Measurements from ENCODE around the gene ASPDH.

The ASPDH gene

DNA sequence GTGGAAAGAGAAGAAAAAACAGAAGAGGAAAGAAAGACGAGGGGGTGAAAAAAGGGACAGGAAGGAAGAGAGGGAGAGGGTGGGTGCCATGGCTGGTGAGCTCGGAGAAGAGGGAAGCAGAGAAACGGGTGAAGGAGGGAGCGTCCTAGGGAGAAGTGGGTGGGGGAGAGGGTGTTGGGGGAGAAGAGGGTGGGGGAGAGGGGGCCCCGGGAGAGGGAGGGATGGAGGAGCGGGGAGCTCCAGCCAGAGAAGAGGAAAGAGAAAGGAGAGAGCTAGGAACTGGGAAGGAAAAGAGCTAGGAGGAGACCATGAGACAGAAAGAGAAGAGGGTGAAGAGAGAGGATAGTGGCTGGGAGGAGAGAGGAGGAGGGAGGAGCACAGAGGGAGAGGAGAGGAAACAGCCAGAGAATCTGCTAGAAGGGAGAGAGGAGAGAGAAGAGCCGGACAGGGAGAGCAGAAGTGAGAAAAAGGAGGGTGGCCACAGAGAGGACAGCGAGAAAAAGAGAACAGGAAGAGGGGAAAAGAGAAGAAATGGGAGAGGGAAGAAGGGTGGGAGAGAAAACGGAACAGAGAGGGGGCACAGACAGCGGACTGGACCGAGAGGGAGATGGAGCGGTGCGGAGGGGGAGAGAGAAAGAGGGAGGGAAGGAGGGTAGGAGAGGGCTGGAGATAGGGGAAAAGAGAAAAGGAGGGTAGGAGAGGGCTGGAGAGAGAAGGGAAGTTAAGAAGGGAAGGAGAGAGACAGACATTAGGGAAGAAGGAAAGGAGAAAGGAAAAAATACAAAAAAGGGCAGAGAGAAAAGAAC lies 25.1 kb downstream of the ASPDH start:
- H3K27ac ChIP-seq (ENCODE audit: low read length), result no peak overlapping the region
- no peak overlapping the region for H3K9ac ChIP-seq (ENCODE audit: low read length)
- H3K9me3 ChIP-seq (ENCODE audit: control insufficient read depth, low read depth, low read length), result peaks cover 13% of the 10 kb centered on the region
- no peak overlapping the region for H3K4me3 ChIP-seq (ENCODE audit: low read length)
- H3K27me3 ChIP-seq (ENCODE audit: control insufficient read depth, insufficient read depth, low read length), result peaks cover 70% of the 10 kb centered on the region
- H3K36me3 ChIP-seq (ENCODE audit: control insufficient read depth, low read depth, low read length), result no peaks in the 10 kb centered on the region
- no peaks in the 10 kb centered on the region for H3K4me1 ChIP-seq (ENCODE audit: control insufficient read depth, low read depth, low read length)

DNA sequence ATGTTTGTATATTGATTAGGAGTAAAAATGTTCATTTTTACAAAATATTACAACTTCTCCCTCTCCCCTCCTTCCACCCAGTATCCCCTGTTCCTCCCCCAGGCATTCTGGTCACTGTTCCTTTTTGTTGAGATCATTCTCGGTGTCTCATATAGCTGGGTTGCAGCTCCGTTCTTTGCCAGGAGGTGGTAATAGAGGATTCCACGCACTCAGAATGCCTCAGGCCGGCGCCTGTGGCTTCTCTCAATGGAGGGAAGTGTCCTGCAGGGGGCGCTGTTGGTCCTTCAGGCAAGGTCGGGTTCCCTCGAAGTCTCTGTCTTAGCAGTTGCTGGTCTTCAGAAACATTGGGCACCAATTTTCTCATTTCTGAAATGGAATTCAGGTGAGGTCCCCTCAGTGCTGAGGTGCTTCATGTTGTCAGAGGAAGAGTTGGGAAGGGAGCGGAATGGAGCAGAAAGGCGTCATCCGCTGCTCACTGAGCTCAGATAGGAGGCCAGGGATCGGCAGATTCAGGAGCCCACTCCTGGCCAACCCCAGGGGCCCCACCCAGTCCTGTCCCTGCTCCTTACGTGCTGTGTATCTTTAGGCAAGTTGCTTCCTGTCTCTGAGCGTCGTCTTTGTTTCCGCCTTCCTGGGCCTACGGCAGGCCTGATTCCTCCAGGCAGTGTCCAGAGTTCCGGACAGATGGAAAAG lies 26.7 kb downstream of the ASPDH start:
- no peak overlapping the region for H3K9ac ChIP-seq (ENCODE audit: low read length)
- peaks cover 13% of the 10 kb centered on the region for H3K9me3 ChIP-seq (ENCODE audit: control insufficient read depth, low read depth, low read length)
- H3K27me3 ChIP-seq (ENCODE audit: control insufficient read depth, insufficient read depth, low read length), result peaks cover 53% of the 10 kb centered on the region
- peaks cover 8% of the 10 kb centered on the region for H3K36me3 ChIP-seq (ENCODE audit: control insufficient read depth, low read depth, low read length)
- no peak overlapping the region for H3K27ac ChIP-seq (ENCODE audit: low read length)
- no peaks in the 10 kb centered on the region for H3K4me1 ChIP-seq (ENCODE audit: control insufficient read depth, low read depth, low read length)
- no peak overlapping the region for H3K4me3 ChIP-seq (ENCODE audit: low read length)

DNA sequence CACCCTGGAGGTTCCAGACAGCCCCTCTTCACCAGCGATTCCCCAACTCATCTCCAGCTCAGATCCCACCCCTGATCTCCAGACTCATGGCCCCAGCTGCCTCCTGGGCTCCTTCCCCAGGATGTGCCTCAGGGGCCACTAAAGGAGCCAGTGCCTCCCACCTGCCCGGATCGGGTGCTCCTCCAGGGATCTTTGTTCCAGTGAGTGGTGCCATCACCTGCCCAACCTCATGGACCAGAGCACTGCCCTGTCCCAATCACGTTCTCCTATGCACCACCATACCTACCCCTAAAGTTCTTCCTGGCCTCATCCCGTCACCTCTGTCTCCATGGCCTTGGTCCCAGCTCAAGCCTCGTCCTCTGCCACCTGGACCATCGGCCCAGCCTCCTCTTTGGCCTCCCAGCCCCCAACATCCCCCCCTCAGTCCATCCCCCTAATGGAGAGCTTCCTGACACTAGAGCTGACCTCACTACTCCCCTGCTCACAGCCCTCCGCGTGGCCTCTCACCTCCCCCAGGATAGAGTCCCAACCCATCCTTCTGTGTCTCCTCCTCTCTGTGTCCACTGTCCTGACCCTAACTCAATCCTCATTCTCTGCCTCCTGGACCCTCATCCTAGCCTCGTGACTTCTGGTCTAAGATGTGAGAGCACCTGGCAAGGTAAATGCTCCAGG lies 28.3 kb downstream of the ASPDH start:
- Histone ChIP-seq H3K9me3 (ENCODE audit: control insufficient read depth, low read depth, low read length) (peaks cover 13% of the 10 kb centered on the region), H3K4me3 (ENCODE audit: low read length) (no peak overlapping the region), H3K27me3 (ENCODE audit: control insufficient read depth, insufficient read depth, low read length) (peaks cover 38% of the 10 kb centered on the region), H3K4me1 (ENCODE audit: control insufficient read depth, low read depth, low read length) (no peaks in the 10 kb centered on the region), H3K9ac (ENCODE audit: low read length) (no peak overlapping the region), H3K27ac (ENCODE audit: low read length) (no peak overlapping the region), H3K36me3 (ENCODE audit: control insufficient read depth, low read depth, low read length) (peaks cover 8% of the 10 kb centered on the region)

DNA sequence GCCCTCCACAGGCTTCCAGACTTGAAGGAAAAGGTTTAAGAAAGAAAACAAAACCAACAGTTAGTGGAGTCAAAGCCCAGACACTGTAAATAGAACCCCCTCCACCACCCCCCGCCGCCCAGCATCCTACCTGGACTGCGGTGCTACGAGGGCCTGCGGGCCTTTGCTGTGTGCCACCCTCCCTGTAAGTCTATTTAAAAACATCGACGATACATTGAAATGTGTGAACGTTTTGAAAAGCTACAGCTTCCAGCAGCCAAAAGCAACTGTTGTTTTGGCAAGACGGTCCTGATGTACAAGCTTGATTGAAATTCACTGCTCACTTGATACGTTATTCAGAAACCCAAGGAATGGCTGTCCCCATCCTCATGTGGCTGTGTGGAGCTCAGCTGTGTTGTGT lies 30.8 kb downstream of the ASPDH start:
- Histone ChIP-seq H3K27ac (ENCODE audit: low read length) (no peak overlapping the region), H3K9me3 (ENCODE audit: control insufficient read depth, low read depth, low read length) (peaks cover 13% of the 10 kb centered on the region), H3K4me3 (ENCODE audit: low read length) (no peak overlapping the region), H3K27me3 (ENCODE audit: control insufficient read depth, insufficient read depth, low read length) (peaks cover 15% of the 10 kb centered on the region), H3K36me3 (ENCODE audit: control insufficient read depth, low read depth, low read length) (peaks cover 19% of the 10 kb centered on the region), H3K9ac (ENCODE audit: low read length) (no peak overlapping the region), H3K4me1 (ENCODE audit: control insufficient read depth, low read depth, low read length) (no peaks in the 10 kb centered on the region)

GRCh38 chr19:50482271-50482855 lies 31.4 kb downstream of the ASPDH start:
- Histone ChIP-seq H3K9ac (ENCODE audit: low read length) (no peak overlapping the region), H3K27me3 (ENCODE audit: control insufficient read depth, insufficient read depth, low read length) (peaks cover 10% of the 10 kb centered on the region), H3K4me1 (ENCODE audit: control insufficient read depth, low read depth, low read length) (peaks cover 2% of the 10 kb centered on the region), H3K36me3 (ENCODE audit: control insufficient read depth, low read depth, low read length) (peaks cover 19% of the 10 kb centered on the region), H3K27ac (ENCODE audit: low read length) (no peak overlapping the region), H3K9me3 (ENCODE audit: control insufficient read depth, low read depth, low read length) (peaks cover 13% of the 10 kb centered on the region), H3K4me3 (ENCODE audit: low read length) (no peak overlapping the region)

DNA sequence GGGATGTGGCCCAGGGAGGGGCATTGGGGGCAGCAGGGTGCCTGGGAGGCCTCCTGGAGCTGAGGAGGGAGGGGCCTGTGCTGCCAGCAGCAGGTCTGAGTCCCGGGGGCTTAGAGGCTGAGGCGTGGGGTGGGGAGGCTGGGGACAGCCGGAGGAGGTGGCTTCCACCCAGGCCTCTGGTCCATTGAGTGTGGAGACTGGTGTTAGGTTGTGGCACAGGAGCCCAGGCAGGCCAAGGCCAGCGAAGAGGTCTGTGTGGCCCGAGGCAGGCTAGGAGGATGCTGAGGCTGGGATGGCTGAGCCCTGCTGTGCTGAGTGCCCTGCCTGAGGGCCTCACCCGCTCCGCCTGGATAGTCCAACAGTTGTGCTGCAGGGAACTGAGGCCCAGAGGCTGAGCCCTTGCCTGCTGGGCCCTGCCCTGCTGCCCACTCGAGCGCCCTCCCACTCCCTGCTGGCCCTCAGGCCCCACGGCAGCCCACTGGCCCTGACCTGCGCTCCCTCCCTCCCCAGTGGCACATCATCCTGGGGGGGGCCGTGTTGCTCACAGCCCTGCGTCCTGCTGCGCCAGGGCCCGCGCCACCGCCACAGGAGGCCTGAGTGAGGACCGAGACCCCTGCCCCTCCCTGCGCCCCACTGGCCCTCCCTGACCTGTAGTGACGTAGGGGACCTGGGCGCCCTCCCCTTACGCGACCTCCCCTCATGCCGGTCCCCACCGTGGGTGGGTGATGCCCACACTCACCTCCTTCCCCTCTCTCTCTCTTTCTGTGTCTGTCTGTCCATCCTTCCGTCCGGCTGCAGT lies 32.2 kb downstream of the ASPDH start:
- Histone ChIP-seq H3K27ac (ENCODE audit: low read length) (no peak overlapping the region), H3K4me1 (ENCODE audit: control insufficient read depth, low read depth, low read length) (peaks cover 5% of the 10 kb centered on the region), H3K9me3 (ENCODE audit: control insufficient read depth, low read depth, low read length) (peaks cover 11% of the 10 kb centered on the region), H3K4me3 (ENCODE audit: low read length) (no peak overlapping the region), H3K27me3 (ENCODE audit: control insufficient read depth, insufficient read depth, low read length) (peaks cover 1% of the 10 kb centered on the region), H3K9ac (ENCODE audit: low read length) (no peak overlapping the region), H3K36me3 (ENCODE audit: control insufficient read depth, low read depth, low read length) (peaks cover 19% of the 10 kb centered on the region)

- peaks cover 5% of the 10 kb centered on the region for H3K4me1 ChIP-seq (ENCODE audit: control insufficient read depth, low read depth, low read length)
- H3K9ac ChIP-seq (ENCODE audit: low read length), result no peak overlapping the region
- peaks cover 19% of the 10 kb centered on the region for H3K36me3 ChIP-seq (ENCODE audit: control insufficient read depth, low read depth, low read length)
- H3K9me3 ChIP-seq (ENCODE audit: control insufficient read depth, low read depth, low read length), result peaks cover under 1% of the 10 kb centered on the region
- no peak overlapping the region for H3K4me3 ChIP-seq (ENCODE audit: low read length)
- H3K27me3 ChIP-seq (ENCODE audit: control insufficient read depth, insufficient read depth, low read length), result no peaks in the 10 kb centered on the region
- no peak overlapping the region for H3K27ac ChIP-seq (ENCODE audit: low read length)
These were observed 33.2 kb downstream of the ASPDH start for GRCh38 chr19:50480281-50481111.

GRCh38 chr19:50479761-50480251 lies 33.9 kb downstream of the ASPDH start:
- H3K9me3 ChIP-seq (ENCODE audit: control insufficient read depth, low read depth, low read length), result no peaks in the 10 kb centered on the region
- no peaks in the 10 kb centered on the region for H3K27me3 ChIP-seq (ENCODE audit: control insufficient read depth, insufficient read depth, low read length)
- no peak overlapping the region for H3K27ac ChIP-seq (ENCODE audit: low read length)
- H3K4me3 ChIP-seq (ENCODE audit: low read length), result no peak overlapping the region
- H3K4me1 ChIP-seq (ENCODE audit: control insufficient read depth, low read depth, low read length), result peaks cover 5% of the 10 kb centered on the region
- H3K36me3 ChIP-seq (ENCODE audit: control insufficient read depth, low read depth, low read length), result peaks cover 19% of the 10 kb centered on the region
- H3K9ac ChIP-seq (ENCODE audit: low read length), result no peak overlapping the region

GRCh38 chr19:50478901-50479715 lies 34.6 kb downstream of the ASPDH start:
- Histone ChIP-seq H3K36me3 (ENCODE audit: control insufficient read depth, low read depth, low read length) (peaks cover 19% of the 10 kb centered on the region), H3K27ac (ENCODE audit: low read length) (no peak overlapping the region), H3K9ac (ENCODE audit: low read length) (no peak overlapping the region), H3K4me1 (ENCODE audit: control insufficient read depth, low read depth, low read length) (peaks cover 5% of the 10 kb centered on the region), H3K27me3 (ENCODE audit: control insufficient read depth, insufficient read depth, low read length) (no peaks in the 10 kb centered on the region), H3K4me3 (ENCODE audit: low read length) (no peak overlapping the region), H3K9me3 (ENCODE audit: control insufficient read depth, low read depth, low read length) (no peaks in the 10 kb centered on the region)
